ENCODE measurements around the gene MVB12B.

Gene MVB12B

DNA sequence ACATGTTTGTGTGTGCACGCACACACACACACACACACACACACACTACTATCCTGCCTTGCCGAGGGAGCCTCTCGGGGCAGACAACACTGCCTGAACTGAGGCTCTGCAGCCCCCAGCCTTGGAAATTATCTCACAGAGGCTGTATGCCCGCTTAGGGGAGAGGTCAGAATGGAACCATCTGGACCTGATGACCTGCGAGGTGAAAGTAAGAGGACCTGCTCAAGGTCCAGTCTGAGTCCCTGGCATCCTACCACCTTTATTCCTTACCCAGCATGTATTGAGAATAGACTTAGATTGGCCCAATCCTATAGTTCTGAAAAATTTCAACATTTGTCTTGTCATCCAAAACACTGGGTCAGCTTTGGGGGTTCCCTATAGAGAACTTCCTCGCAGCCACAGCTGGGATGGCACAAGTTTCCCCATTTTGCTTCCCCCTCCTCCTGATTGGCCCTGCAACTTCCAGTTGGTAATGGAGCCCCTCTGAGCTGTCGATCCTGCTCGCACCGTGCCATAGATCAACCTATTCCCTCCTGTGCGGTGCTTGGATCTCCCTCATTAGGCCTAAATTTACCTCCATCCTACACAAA lies 10.2 kb downstream of the MVB12B start:
- H3K4me1 ChIP-seq (ENCODE audit: control insufficient read depth in 2 of 2, insufficient read depth in 1 of 2, low read depth in 1 of 2, low read length in 2 of 2), result peaks cover 16% of the 10 kb centered on the region in 2 donors
- no CpG with 5 or more reads among the region's 10 CpGs for WGBS, 2 donors (ENCODE audit: extremely low coverage in 2 of 2, insufficient read length in 2 of 2, insufficient replicate concordance in 1 of 2)

DNA sequence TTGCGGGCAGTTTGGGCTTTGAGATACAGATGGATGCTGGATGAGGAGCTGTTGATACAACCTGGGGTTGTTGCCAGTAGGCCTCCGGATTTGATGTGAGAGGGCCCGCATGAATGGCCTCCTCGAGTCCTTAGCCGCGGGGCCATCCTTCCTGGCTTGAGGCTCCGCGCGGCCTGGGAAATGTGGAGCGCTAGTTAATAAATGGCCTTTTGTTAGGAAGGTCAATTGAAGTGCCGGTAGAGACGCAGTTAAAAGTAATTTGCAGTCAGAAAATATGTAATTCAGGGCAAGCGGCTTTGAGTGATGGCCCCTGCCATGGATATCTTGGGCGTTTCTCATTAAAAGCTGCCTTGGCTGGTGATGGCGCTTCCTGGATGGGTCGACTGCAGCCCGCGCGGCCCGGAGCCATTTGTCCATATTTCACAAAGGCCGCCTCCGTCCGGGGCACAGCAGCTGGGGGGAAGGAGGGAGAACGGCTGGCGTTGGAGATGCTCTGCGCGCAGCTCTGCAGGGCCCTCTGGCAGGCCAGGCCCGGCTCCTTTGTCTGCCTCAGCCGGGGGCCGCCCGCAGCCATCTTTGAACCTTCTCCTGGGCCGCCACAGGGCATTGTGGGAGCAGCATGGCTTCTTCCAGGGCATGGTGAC lies 11.2 kb downstream of the MVB12B start:
- no peak overlapping the region for H2BK5ac ChIP-seq (ENCODE audit: low read length)
- H3K4ac ChIP-seq (ENCODE audit: low read length), result no peak overlapping the region
- peak overlapping the region; percentile 74 for H4K8ac ChIP-seq (ENCODE audit: low read depth, low read length)
- H2BK15ac ChIP-seq (ENCODE audit: low read length), result peak overlapping the region; percentile 25
- peak overlapping the region; percentile 48 for H3K18ac ChIP-seq (ENCODE audit: low read length)
- no peak overlapping the region for H3K27ac ChIP-seq (replicated peaks; ENCODE audit: low read length)
- no peaks in the 10 kb centered on the region for H3K9me3 ChIP-seq (replicated peaks in 1 of 2; ENCODE audit: control insufficient read depth in 2 of 2, insufficient read depth in 1 of 2, low read depth in 1 of 2, low read length in 2 of 2)
- no peak overlapping the region for H2BK12ac ChIP-seq (ENCODE audit: low read length)
- peak overlapping the region; percentile 35 for H2AK5ac ChIP-seq (ENCODE audit: low read depth, low read length)
- peaks cover 8 to 10% of the 10 kb centered on the region in 2 donors for H3K4me1 ChIP-seq (ENCODE audit: control insufficient read depth in 2 of 2, insufficient read depth in 1 of 2, low read depth in 1 of 2, low read length in 2 of 2)
- H3K27me3 ChIP-seq (ENCODE audit: control insufficient read depth in 3 of 3, insufficient read depth in 3 of 3, low read depth in 1 of 3, low read length in 3 of 3), result no peaks in the 10 kb centered on the region
- H2AFZ ChIP-seq (ENCODE audit: low read length), result no peak overlapping the region
- H3K14ac ChIP-seq (ENCODE audit: low read length), result no peak overlapping the region
- WGBS, 2 donors (ENCODE audit: extremely low coverage in 2 of 2, insufficient read length in 2 of 2, insufficient replicate concordance in 1 of 2), result no CpG with 5 or more reads among the region's 32 CpGs
- DNase-seq (ENCODE audit: low spot score), result no peak
- peaks cover 0 to 47% of the 10 kb centered on the region in 2 donors for H3K36me3 ChIP-seq (replicated peaks in 1 of 2; ENCODE audit: control insufficient read depth in 2 of 2, insufficient read depth in 2 of 2, low read length in 2 of 2)
- no peaks in the 10 kb centered on the region for H3K79me1 ChIP-seq (ENCODE audit: low read depth, low read length)
- no peak overlapping the region for H3K9ac ChIP-seq (ENCODE audit: low read depth, low read length, poor library complexity)
- no peak overlapping the region for H2BK120ac ChIP-seq (ENCODE audit: low read depth, low read length)
- no peak overlapping the region for H3K23ac ChIP-seq (ENCODE audit: low read depth, low read length, poor library complexity)
- no peak overlapping the region for H3K4me3 ChIP-seq (ENCODE audit: low read length in 2 of 2)
- no peak overlapping the region for H3K4me2 ChIP-seq (ENCODE audit: insufficient read depth, low read length, poor library complexity, severe bottlenecking)
- H4K91ac ChIP-seq (ENCODE audit: low read depth, low read length, poor library complexity), result no peak overlapping the region

More for the DNA sequence above, 10.2 kb downstream of the MVB12B start:
- Histone ChIP-seq H3K4ac (ENCODE audit: low read length) (no peak overlapping the region), H3K27ac (replicated peaks; ENCODE audit: low read length) (no peak overlapping the region), H4K91ac (ENCODE audit: low read depth, low read length, poor library complexity) (no peak overlapping the region), H2AK5ac (ENCODE audit: low read depth, low read length) (no peak overlapping the region), H3K27me3 (ENCODE audit: control insufficient read depth in 3 of 3, insufficient read depth in 3 of 3, low read depth in 1 of 3, low read length in 3 of 3) (no peaks in the 10 kb centered on the region), H3K9me3 (replicated peaks in 1 of 2; ENCODE audit: control insufficient read depth in 2 of 2, insufficient read depth in 1 of 2, low read depth in 1 of 2, low read length in 2 of 2) (no peaks in the 10 kb centered on the region), H2BK5ac (ENCODE audit: low read length) (no peak overlapping the region), H3K79me1 (ENCODE audit: low read depth, low read length) (no peaks in the 10 kb centered on the region), H3K23ac (ENCODE audit: low read depth, low read length, poor library complexity) (no peak overlapping the region), H4K8ac (ENCODE audit: low read depth, low read length) (no peak overlapping the region), H2BK15ac (ENCODE audit: low read length) (no peak overlapping the region), H3K9ac (ENCODE audit: low read depth, low read length, poor library complexity) (no peak overlapping the region), H2BK12ac (ENCODE audit: low read length) (no peak overlapping the region), H3K14ac (ENCODE audit: low read length) (no peak overlapping the region), H3K36me3 (replicated peaks in 1 of 2; ENCODE audit: control insufficient read depth in 2 of 2, insufficient read depth in 2 of 2, low read length in 2 of 2) (peaks cover 0 to 37% of the 10 kb centered on the region in 2 donors), H2BK120ac (ENCODE audit: low read depth, low read length) (no peak overlapping the region), H3K4me3 (ENCODE audit: low read length in 2 of 2) (no peak overlapping the region), H3K18ac (ENCODE audit: low read length) (no peak overlapping the region), H2AFZ (ENCODE audit: low read length) (no peak overlapping the region), H3K4me2 (ENCODE audit: insufficient read depth, low read length, poor library complexity, severe bottlenecking) (no peak overlapping the region)
- no peak for DNase-seq (ENCODE audit: low spot score)

- no peak overlapping the region for H3K14ac ChIP-seq (ENCODE audit: low read length)
- H3K27me3 ChIP-seq (ENCODE audit: control insufficient read depth in 3 of 3, insufficient read depth in 3 of 3, low read depth in 1 of 3, low read length in 3 of 3), result no peaks in the 10 kb centered on the region
- no peak overlapping the region for H3K18ac ChIP-seq (ENCODE audit: low read length)
- H4K91ac ChIP-seq (ENCODE audit: low read depth, low read length, poor library complexity), result no peak overlapping the region
- peaks cover 8 to 10% of the 10 kb centered on the region in 2 donors for H3K4me1 ChIP-seq (ENCODE audit: control insufficient read depth in 2 of 2, insufficient read depth in 1 of 2, low read depth in 1 of 2, low read length in 2 of 2)
- WGBS, 2 donors (ENCODE audit: extremely low coverage in 2 of 2, insufficient read length in 2 of 2, insufficient replicate concordance in 1 of 2), result no CpG with 5 or more reads among the region's 3 CpGs
- H3K23ac ChIP-seq (ENCODE audit: low read depth, low read length, poor library complexity), result no peak overlapping the region
- no peaks in the 10 kb centered on the region for H3K79me1 ChIP-seq (ENCODE audit: low read depth, low read length)
- no peak for DNase-seq (ENCODE audit: low spot score)
- no peak overlapping the region for H2AFZ ChIP-seq (ENCODE audit: low read length)
- no peak overlapping the region for H3K4ac ChIP-seq (ENCODE audit: low read length)
- no peak overlapping the region for H3K9ac ChIP-seq (ENCODE audit: low read depth, low read length, poor library complexity)
- no peak overlapping the region for H3K27ac ChIP-seq (replicated peaks; ENCODE audit: low read length)
- H4K8ac ChIP-seq (ENCODE audit: low read depth, low read length), result no peak overlapping the region
- H3K4me2 ChIP-seq (ENCODE audit: insufficient read depth, low read length, poor library complexity, severe bottlenecking), result no peak overlapping the region
- H2BK120ac ChIP-seq (ENCODE audit: low read depth, low read length), result no peak overlapping the region
- H2BK15ac ChIP-seq (ENCODE audit: low read length), result no peak overlapping the region
- H3K36me3 ChIP-seq (replicated peaks in 1 of 2; ENCODE audit: control insufficient read depth in 2 of 2, insufficient read depth in 2 of 2, low read length in 2 of 2), result peaks cover 2 to 53% of the 10 kb centered on the region in 2 donors
- H3K9me3 ChIP-seq (replicated peaks in 1 of 2; ENCODE audit: control insufficient read depth in 2 of 2, insufficient read depth in 1 of 2, low read depth in 1 of 2, low read length in 2 of 2), result no peaks in the 10 kb centered on the region
- H2AK5ac ChIP-seq (ENCODE audit: low read depth, low read length), result no peak overlapping the region
- no peak overlapping the region for H3K4me3 ChIP-seq (ENCODE audit: low read length in 2 of 2)
- H2BK12ac ChIP-seq (ENCODE audit: low read length), result no peak overlapping the region
- H2BK5ac ChIP-seq (ENCODE audit: low read length), result no peak overlapping the region
These were observed 12.3 kb downstream of the MVB12B start for GRCh38 chr9:126338945-126339344.

- H3K9me3 ChIP-seq (replicated peaks in 1 of 2; ENCODE audit: control insufficient read depth in 2 of 2, insufficient read depth in 1 of 2, low read depth in 1 of 2, low read length in 2 of 2), result no peaks in the 10 kb centered on the region
- no peak overlapping the region for H3K4me3 ChIP-seq (ENCODE audit: low read length in 2 of 2)
- H4K91ac ChIP-seq (ENCODE audit: low read depth, low read length, poor library complexity), result no peak overlapping the region
- no peak overlapping the region for H2BK120ac ChIP-seq (ENCODE audit: low read depth, low read length)
- no peak overlapping the region for H3K4me2 ChIP-seq (ENCODE audit: insufficient read depth, low read length, poor library complexity, severe bottlenecking)
- no peak overlapping the region for H4K8ac ChIP-seq (ENCODE audit: low read depth, low read length)
- peaks cover 8 to 10% of the 10 kb centered on the region in 2 donors for H3K4me1 ChIP-seq (ENCODE audit: control insufficient read depth in 2 of 2, insufficient read depth in 1 of 2, low read depth in 1 of 2, low read length in 2 of 2)
- no peak overlapping the region for H3K18ac ChIP-seq (ENCODE audit: low read length)
- H2BK12ac ChIP-seq (ENCODE audit: low read length), result no peak overlapping the region
- no peak overlapping the region for H2BK5ac ChIP-seq (ENCODE audit: low read length)
- H3K14ac ChIP-seq (ENCODE audit: low read length), result no peak overlapping the region
- no peaks in the 10 kb centered on the region for H3K27me3 ChIP-seq (ENCODE audit: control insufficient read depth in 3 of 3, insufficient read depth in 3 of 3, low read depth in 1 of 3, low read length in 3 of 3)
- no peak overlapping the region for H3K4ac ChIP-seq (ENCODE audit: low read length)
- DNase-seq (ENCODE audit: low spot score), result no peak
- H3K36me3 ChIP-seq (replicated peaks in 1 of 2; ENCODE audit: control insufficient read depth in 2 of 2, insufficient read depth in 2 of 2, low read length in 2 of 2), result peaks cover 4 to 62% of the 10 kb centered on the region in 2 donors
- H2BK15ac ChIP-seq (ENCODE audit: low read length), result no peak overlapping the region
- no peak overlapping the region for H3K9ac ChIP-seq (ENCODE audit: low read depth, low read length, poor library complexity)
- no peak overlapping the region for H3K27ac ChIP-seq (replicated peaks; ENCODE audit: low read length)
- H3K23ac ChIP-seq (ENCODE audit: low read depth, low read length, poor library complexity), result no peak overlapping the region
- no peaks in the 10 kb centered on the region for H3K79me1 ChIP-seq (ENCODE audit: low read depth, low read length)
- no CpG with 5 or more reads among the region's 4 CpGs for WGBS, 2 donors (ENCODE audit: extremely low coverage in 2 of 2, insufficient read length in 2 of 2, insufficient replicate concordance in 1 of 2)
- no peak overlapping the region for H2AK5ac ChIP-seq (ENCODE audit: low read depth, low read length)
- no peak overlapping the region for H2AFZ ChIP-seq (ENCODE audit: low read length)
These were observed 14.8 kb downstream of the MVB12B start for GRCh38 chr9:126341426-126341825.

All from neuronal stem cell (in vitro differentiated cells).